Tibial artery (tissue), 4 donors: ENCODE data around the gene FBXO3.
A peak's percentile ranks its signal among the peaks of the same experiment; 100 is the strongest.
"Not testable (repeated sequence)": the region's sequence is repeated elsewhere in the genome, so short reads cannot be mapped to it uniquely, and the experiment has no call there.

ENCODE experiments used
- DNase-seq, 2 donors: peaks; one replicate each; pipeline ENCODE4 v3.0.0-alpha.2; 2019
- H3K27ac ChIP-seq, 2 donors: fragments of 200-600 bp; sonication (generic) in 1 of 2; 1 replicate in 1 of 2; 2 replicates in 1 of 2; pipeline ENCODE4 v1.5.1; 2018 to 2019; ENCODE audit warnings: mild to moderate bottlenecking in 1 of 2
- H3K27me3 ChIP-seq, 2 donors: fragments of 200-600 bp; sonication (generic) in 1 of 2; one replicate each; pipeline versions ENCODE4 v1.5.1 to v1.6.0; 2016 to 2019
- H3K36me3 ChIP-seq, 3 donors: fragments of 200-600 bp; sonication (generic) in 2 of 3; one replicate each; pipeline ENCODE4 v1.5.1; 2016 to 2019; ENCODE audit warnings: mild to moderate bottlenecking in 2 of 3
- H3K4me1 ChIP-seq, 4 donors: fragments of 200-600 bp; sonication (generic) in 2 of 4; 1 replicate in 3 of 4; 2 replicates in 1 of 4; pipeline ENCODE4 v1.5.1; 2016 to 2019
- H3K4me3 ChIP-seq, 2 donors: fragments of 200-600 bp; sonication (generic) in 1 of 2; 1 replicate in 1 of 2; 2 replicates in 1 of 2; pipeline ENCODE4 v1.5.1; 2018 to 2019; ENCODE audit warnings: mild to moderate bottlenecking in 2 of 2
- H3K9me3 ChIP-seq, 3 donors: fragments of 200-600 bp; sonication (generic) in 1 of 3; one replicate each; pipeline ENCODE4 v1.5.1; 2016 to 2019
- CTCF ChIP-seq, 2 experiments: fragments of 200-600 bp in 1 of 2; fragments of 450-650 bp in 1 of 2; IDR thresholded peaks; one replicate each; pipeline ENCODE4 v1.5.1; 2017 to 2019; ENCODE audit warnings: antibody characterized with exemption in 2 of 2, mild to moderate bottlenecking in 1 of 2, moderate library complexity in 1 of 2
- intact Hi-C: fragments of 100-400 bp; cut with DNase I; formaldehyde crosslinking; loops from one replicate; pipeline ENCODE4 v1.15.0; 2023; ENCODE audit warnings: low total_unique reads

FBXO3 gene

GRCh38 chr11:33802194-33802950 lies 28.1 kb upstream of the FBXO3 start:
- Histone ChIP-seq H3K4me1 (peaks cover 0 to 11% (median 5%) of the 10 kb centered on the region in 4 donors), H3K27me3 (peaks cover 0 to 33% of the 10 kb centered on the region in 2 donors), H3K9me3 (no peaks in the 10 kb centered on the region), H3K4me3 (peak overlapping the region in 1 of 2 donors; percentile 26), H3K36me3 (no peaks in the 10 kb centered on the region), H3K27ac (no peak overlapping the region)
- intact Hi-C loops = no loop called here
- no peak for TF ChIP-seq CTCF (IDR thresholded peaks at IDR 0.05)
- peak; percentile 36 to 66 for DNase-seq

GRCh38 chr11:33801821-33802193 lies 27.5 kb upstream of the FBXO3 start:
- intact Hi-C loops = no loop called here
- no peak overlapping the region for H3K27ac ChIP-seq
- peaks cover 0 to 11% (median 5%) of the 10 kb centered on the region in 4 donors for H3K4me1 ChIP-seq
- H3K4me3 ChIP-seq = no peak overlapping the region
- DNase-seq = no peak
- peaks cover 0 to 35% of the 10 kb centered on the region in 2 donors for H3K27me3 ChIP-seq
- H3K9me3 ChIP-seq = no peaks in the 10 kb centered on the region
- H3K36me3 ChIP-seq = no peaks in the 10 kb centered on the region
- no peak for TF ChIP-seq CTCF (IDR thresholded peaks at IDR 0.05)

GRCh38 chr11:33797879-33798278 lies 23.6 kb upstream of the FBXO3 start:
- no peaks in the 10 kb centered on the region for H3K36me3 ChIP-seq
- no peak overlapping the region for H3K4me3 ChIP-seq
- H3K4me1 ChIP-seq = peaks cover 0 to 11% (median 5%) of the 10 kb centered on the region in 4 donors
- H3K27ac ChIP-seq = no peak overlapping the region
- H3K9me3 ChIP-seq = no peaks in the 10 kb centered on the region
- DNase-seq = no peak
- intact Hi-C loops = no loop called here
- TF ChIP-seq CTCF (IDR thresholded peaks at IDR 0.05) = no peak
- H3K27me3 ChIP-seq = peaks cover 0 to 43% of the 10 kb centered on the region in 2 donors

- Histone ChIP-seq H3K36me3 (no peaks in the 10 kb centered on the region), H3K27ac (no peak overlapping the region), H3K27me3 (peaks cover 0 to 25% of the 10 kb centered on the region in 2 donors), H3K9me3 (no peaks in the 10 kb centered on the region), H3K4me3 (no peak overlapping the region), H3K4me1 (no peaks in the 10 kb centered on the region)
- no peak for DNase-seq
- no peak for TF ChIP-seq CTCF (IDR thresholded peaks at IDR 0.05)
- intact Hi-C loops = no loop called here
Measured at GRCh38 chr11:33790040-33790439, 15.7 kb upstream of the FBXO3 start.

GRCh38 chr11:33788095-33788494 lies 13.8 kb upstream of the FBXO3 start:
- DNase-seq, H3K9me3 ChIP-seq, H3K36me3 ChIP-seq, H3K27ac ChIP-seq, H3K4me1 ChIP-seq, intact Hi-C loops, H3K4me3 ChIP-seq: not testable (repeated sequence)
- peaks cover 0 to 34% of the 10 kb centered on the region in 2 donors for H3K27me3 ChIP-seq

- Histone ChIP-seq H3K36me3 (no peaks in the 10 kb centered on the region), H3K27me3 (peaks cover 0 to 34% of the 10 kb centered on the region in 2 donors), H3K4me1 (no peaks in the 10 kb centered on the region), H3K27ac (no peak overlapping the region), H3K9me3 (no peaks in the 10 kb centered on the region), H3K4me3 (no peak overlapping the region)
- TF ChIP-seq CTCF (IDR thresholded peaks at IDR 0.05) = no peak
- DNase-seq = no peak
- intact Hi-C loops = no loop called here
Measured at GRCh38 chr11:33787076-33787475, 12.8 kb upstream of the FBXO3 start.
